Liver (tissue), 3 donors: ENCODE data around the gene YPEL5.

Experiments used
- GABPA ChIP-seq, 2 donors: IDR thresholded peaks in 1 of 2; conservative IDR thresholded peaks in 1 of 2; 2 replicates each; pipeline ENCODE4 v1.6.1; 2016; ENCODE audit warnings: antibody characterized with exemption in 2 of 2, mild to moderate bottlenecking in 1 of 2, moderate library complexity in 1 of 2
- REST ChIP-seq: IDR thresholded peaks from 2 replicates; pipeline ENCODE4 v1.6.1; 2016; ENCODE audit warnings: antibody characterized with exemption, mild to moderate bottlenecking
- YY1 ChIP-seq: IDR thresholded peaks from 2 replicates; pipeline ENCODE4 v1.6.1; 2016; ENCODE audit warnings: antibody characterized with exemption, mild to moderate bottlenecking
- TF ChIP-seq, protein P1 (sequence below): fragments of 150-350 bp; IDR thresholded peaks from 2 replicates; pipeline ENCODE4 v1.5.1; 2017; ENCODE audit warnings: improper control_type of control experiment, low read depth, low read length; ENCODE audit not compliant: missing input control
- donor health status: healthy.
- donor health status: healthy.

DNA sequence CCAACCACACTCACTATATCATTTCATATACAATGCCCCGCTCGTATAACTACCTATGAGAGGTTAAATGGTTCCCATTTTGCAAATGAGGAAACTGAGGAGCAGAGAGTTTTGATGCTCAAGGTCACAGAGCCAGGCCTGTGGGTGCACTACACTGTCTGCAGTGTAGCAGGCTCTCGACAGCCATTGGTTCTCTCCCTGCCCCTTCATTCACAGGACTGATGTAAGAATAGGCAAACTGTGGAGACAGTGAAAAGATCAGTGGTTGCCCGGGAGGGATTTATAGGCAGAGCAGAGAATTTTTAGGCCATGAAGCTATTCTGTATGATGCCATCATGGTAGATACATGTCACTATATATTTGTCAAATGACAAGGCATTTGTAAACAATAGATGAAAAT is 45.5 kb downstream of the YPEL5 start:
- TF ChIP-seq GABPA (IDR thresholded peaks at IDR 0.05 in 1 of 2, conservative IDR thresholded peaks at IDR 0.05 in 1 of 2) (no peak), YY1 (no peak), REST (no peak)
- TF ChIP-seq, protein P1, sequence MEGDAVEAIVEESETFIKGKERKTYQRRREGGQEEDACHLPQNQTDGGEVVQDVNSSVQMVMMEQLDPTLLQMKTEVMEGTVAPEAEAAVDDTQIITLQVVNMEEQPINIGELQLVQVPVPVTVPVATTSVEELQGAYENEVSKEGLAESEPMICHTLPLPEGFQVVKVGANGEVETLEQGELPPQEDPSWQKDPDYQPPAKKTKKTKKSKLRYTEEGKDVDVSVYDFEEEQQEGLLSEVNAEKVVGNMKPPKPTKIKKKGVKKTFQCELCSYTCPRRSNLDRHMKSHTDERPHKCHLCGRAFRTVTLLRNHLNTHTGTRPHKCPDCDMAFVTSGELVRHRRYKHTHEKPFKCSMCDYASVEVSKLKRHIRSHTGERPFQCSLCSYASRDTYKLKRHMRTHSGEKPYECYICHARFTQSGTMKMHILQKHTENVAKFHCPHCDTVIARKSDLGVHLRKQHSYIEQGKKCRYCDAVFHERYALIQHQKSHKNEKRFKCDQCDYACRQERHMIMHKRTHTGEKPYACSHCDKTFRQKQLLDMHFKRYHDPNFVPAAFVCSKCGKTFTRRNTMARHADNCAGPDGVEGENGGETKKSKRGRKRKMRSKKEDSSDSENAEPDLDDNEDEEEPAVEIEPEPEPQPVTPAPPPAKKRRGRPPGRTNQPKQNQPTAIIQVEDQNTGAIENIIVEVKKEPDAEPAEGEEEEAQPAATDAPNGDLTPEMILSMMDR, result no peak
